ENCODE measurements around the gene TCTN2. TPM values are rescaled to one million over a fixed set of nuclear protein-coding genes. Genes with fewer than 3 reads are reported as not detected.

The TCTN2 gene
- total RNA-seq, 1 donor from 2014 or later: 9.2 TPM

DNA sequence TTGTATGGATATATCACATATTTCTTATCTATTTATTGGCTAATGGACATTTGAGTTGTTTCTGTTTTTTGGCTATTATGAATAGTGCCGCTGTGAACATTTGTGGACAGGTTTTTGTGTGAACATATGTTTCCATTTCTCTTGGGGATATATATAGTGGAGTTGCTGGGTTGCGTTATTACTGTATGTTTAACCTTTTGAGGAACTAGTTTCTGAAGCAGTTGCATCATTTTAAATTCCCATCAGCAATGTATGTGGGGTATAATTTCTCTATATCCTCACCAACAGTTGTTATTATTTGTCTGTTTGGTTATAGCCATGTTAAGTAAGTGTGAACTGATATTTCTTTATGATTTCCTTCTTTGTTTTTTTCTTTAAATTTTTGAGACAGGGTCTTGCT lies 10.7 kb downstream of the TCTN2 start:
- H4K20me1 ChIP-seq (ENCODE audit: insufficient read depth, low read length): no peaks in the 10 kb centered on the region
- no peak overlapping the region for H2AFZ ChIP-seq (ENCODE audit: low read depth, low read length)
- no peaks in the 10 kb centered on the region for H3K27me3 ChIP-seq (ENCODE audit: insufficient read depth, low read length)
- Mint-ChIP-seq H3K27me3 (ENCODE audit: low read depth, unreplicated experiment) (no peaks in the 10 kb centered on the region), H3K9me3 (ENCODE audit: unreplicated experiment) (no peaks in the 10 kb centered on the region), H3K27ac (ENCODE audit: unreplicated experiment) (no peak overlapping the region), H3K4me3 (ENCODE audit: unreplicated experiment) (no peak overlapping the region), H3K36me3 (ENCODE audit: low read depth, unreplicated experiment) (peaks cover 17% of the 10 kb centered on the region), H3K4me1 (ENCODE audit: low read depth, unreplicated experiment) (no peaks in the 10 kb centered on the region)
- H3K27ac ChIP-seq (ENCODE audit: low read depth, low read length): no peak overlapping the region
- no peak overlapping the region for H3K4me3 ChIP-seq (ENCODE audit: insufficient read depth, low read depth, low read length)
- H3K36me3 ChIP-seq (ENCODE audit: insufficient read depth, low read length): no peaks in the 10 kb centered on the region
- H3K79me2 ChIP-seq (ENCODE audit: insufficient read depth, low read length): no peaks in the 10 kb centered on the region
- no peaks in the 10 kb centered on the region for H3K9me3 ChIP-seq (ENCODE audit: insufficient read depth, low read depth, low read length)
- DNase-seq (ENCODE audit: low read depth): no peak
- no peak for TF ChIP-seq EZH2 (IDR thresholded peaks at IDR 0.05; ENCODE audit: insufficient read depth, low read length)
- TF ChIP-seq, protein P1, sequence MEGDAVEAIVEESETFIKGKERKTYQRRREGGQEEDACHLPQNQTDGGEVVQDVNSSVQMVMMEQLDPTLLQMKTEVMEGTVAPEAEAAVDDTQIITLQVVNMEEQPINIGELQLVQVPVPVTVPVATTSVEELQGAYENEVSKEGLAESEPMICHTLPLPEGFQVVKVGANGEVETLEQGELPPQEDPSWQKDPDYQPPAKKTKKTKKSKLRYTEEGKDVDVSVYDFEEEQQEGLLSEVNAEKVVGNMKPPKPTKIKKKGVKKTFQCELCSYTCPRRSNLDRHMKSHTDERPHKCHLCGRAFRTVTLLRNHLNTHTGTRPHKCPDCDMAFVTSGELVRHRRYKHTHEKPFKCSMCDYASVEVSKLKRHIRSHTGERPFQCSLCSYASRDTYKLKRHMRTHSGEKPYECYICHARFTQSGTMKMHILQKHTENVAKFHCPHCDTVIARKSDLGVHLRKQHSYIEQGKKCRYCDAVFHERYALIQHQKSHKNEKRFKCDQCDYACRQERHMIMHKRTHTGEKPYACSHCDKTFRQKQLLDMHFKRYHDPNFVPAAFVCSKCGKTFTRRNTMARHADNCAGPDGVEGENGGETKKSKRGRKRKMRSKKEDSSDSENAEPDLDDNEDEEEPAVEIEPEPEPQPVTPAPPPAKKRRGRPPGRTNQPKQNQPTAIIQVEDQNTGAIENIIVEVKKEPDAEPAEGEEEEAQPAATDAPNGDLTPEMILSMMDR (IDR thresholded peaks at IDR 0.05; ENCODE audit: insufficient read depth, low read depth, low read length): no peak
- H3K4me2 ChIP-seq (ENCODE audit: low read length): no peak overlapping the region
- FAIRE-seq: no peak
- no peaks in the 10 kb centered on the region for H3K4me1 ChIP-seq (ENCODE audit: insufficient read depth, low read length)
- H3K9ac ChIP-seq (ENCODE audit: low read length): no peak overlapping the region

DNA sequence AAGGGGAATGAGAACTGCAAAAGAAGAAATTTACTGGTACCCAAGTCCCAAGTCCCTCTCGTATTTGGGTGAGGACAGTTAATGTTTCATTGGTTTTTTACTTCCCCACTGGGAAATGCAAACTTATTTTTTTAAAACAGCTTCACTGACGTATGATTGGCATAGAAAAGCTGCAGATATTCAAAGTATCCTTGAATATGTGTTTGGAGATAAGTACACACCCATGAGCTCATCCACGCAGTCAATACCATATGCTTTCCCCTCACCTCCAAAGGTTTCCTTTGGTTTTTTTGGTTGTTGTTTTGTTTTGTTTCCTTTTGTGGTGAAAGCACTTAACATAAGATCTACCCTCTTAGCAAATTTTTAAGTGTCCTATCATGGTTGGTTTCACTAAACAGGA lies 13.1 kb downstream of the TCTN2 start:
- H3K9me3 ChIP-seq (ENCODE audit: insufficient read depth, low read depth, low read length): no peaks in the 10 kb centered on the region
- Mint-ChIP-seq H3K9me3 (ENCODE audit: unreplicated experiment) (no peaks in the 10 kb centered on the region), H3K27ac (ENCODE audit: unreplicated experiment) (no peak overlapping the region), H3K36me3 (ENCODE audit: low read depth, unreplicated experiment) (peaks cover 15% of the 10 kb centered on the region), H3K27me3 (ENCODE audit: low read depth, unreplicated experiment) (no peaks in the 10 kb centered on the region), H3K4me3 (ENCODE audit: unreplicated experiment) (no peak overlapping the region), H3K4me1 (ENCODE audit: low read depth, unreplicated experiment) (no peaks in the 10 kb centered on the region)
- no peak overlapping the region for H3K4me3 ChIP-seq (ENCODE audit: insufficient read depth, low read depth, low read length)
- no peaks in the 10 kb centered on the region for H3K36me3 ChIP-seq (ENCODE audit: insufficient read depth, low read length)
- no peaks in the 10 kb centered on the region for H3K79me2 ChIP-seq (ENCODE audit: insufficient read depth, low read length)
- H4K20me1 ChIP-seq (ENCODE audit: insufficient read depth, low read length): no peaks in the 10 kb centered on the region
- no peaks in the 10 kb centered on the region for H3K27me3 ChIP-seq (ENCODE audit: insufficient read depth, low read length)
- H3K9ac ChIP-seq (ENCODE audit: low read length): no peak overlapping the region
- H2AFZ ChIP-seq (ENCODE audit: low read depth, low read length): no peak overlapping the region
- no peak overlapping the region for H3K4me2 ChIP-seq (ENCODE audit: low read length)
- FAIRE-seq (no peak), DNase-seq (ENCODE audit: low read depth) (no peak)
- H3K27ac ChIP-seq (ENCODE audit: low read depth, low read length): no peak overlapping the region
- TF ChIP-seq, protein P1 (IDR thresholded peaks at IDR 0.05; ENCODE audit: insufficient read depth, low read depth, low read length): no peak
- TF ChIP-seq EZH2 (IDR thresholded peaks at IDR 0.05; ENCODE audit: insufficient read depth, low read length): no peak
- H3K4me1 ChIP-seq (ENCODE audit: insufficient read depth, low read length): no peaks in the 10 kb centered on the region

DNA sequence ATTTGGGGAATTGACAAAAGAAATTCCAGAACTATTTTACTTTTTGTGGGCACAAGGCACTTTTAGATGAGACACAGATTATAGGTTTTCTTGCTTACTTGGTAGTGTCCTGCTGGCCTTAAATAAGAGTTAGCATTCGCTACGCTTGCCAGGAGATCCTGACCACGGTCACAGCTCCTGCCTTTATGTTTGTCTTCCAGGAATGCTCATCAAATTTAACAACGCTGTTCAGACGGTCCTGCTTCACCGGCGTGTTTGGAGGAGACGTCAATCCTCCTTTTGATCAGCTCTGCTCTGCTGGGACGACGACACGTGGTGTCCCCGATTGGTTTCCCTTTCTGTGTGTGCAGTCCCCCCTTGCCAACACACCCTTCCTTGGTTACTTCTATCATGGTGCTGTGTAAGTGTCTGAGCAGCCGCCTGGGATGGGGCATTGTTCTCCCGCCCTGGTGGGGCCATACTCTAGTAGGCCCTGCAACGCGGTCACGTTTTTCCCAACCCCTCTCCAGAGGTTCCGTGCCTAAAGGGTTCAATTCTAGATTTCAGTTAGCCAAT lies 15.8 kb downstream of the TCTN2 start:
- no peak for FAIRE-seq

More for the DNA sequence above, 15.8 kb downstream of the TCTN2 start:
- Histone ChIP-seq H3K36me3 (ENCODE audit: insufficient read depth, low read length) (no peaks in the 10 kb centered on the region), H4K20me1 (ENCODE audit: insufficient read depth, low read length) (no peaks in the 10 kb centered on the region), H3K9ac (ENCODE audit: low read length) (no peak overlapping the region), H3K4me1 (ENCODE audit: insufficient read depth, low read length) (no peaks in the 10 kb centered on the region), H3K4me2 (ENCODE audit: low read length) (no peak overlapping the region), H3K27ac (ENCODE audit: low read depth, low read length) (no peak overlapping the region), H3K79me2 (ENCODE audit: insufficient read depth, low read length) (no peaks in the 10 kb centered on the region), H3K27me3 (ENCODE audit: insufficient read depth, low read length) (no peaks in the 10 kb centered on the region), H3K4me3 (ENCODE audit: insufficient read depth, low read depth, low read length) (no peak overlapping the region), H3K9me3 (ENCODE audit: insufficient read depth, low read depth, low read length) (no peaks in the 10 kb centered on the region), H2AFZ (ENCODE audit: low read depth, low read length) (no peak overlapping the region)
- Mint-ChIP-seq H3K4me1 (ENCODE audit: low read depth, unreplicated experiment) (no peaks in the 10 kb centered on the region), H3K27ac (ENCODE audit: unreplicated experiment) (no peak overlapping the region), H3K27me3 (ENCODE audit: low read depth, unreplicated experiment) (no peaks in the 10 kb centered on the region), H3K36me3 (ENCODE audit: low read depth, unreplicated experiment) (peaks cover 8% of the 10 kb centered on the region), H3K9me3 (ENCODE audit: unreplicated experiment) (no peaks in the 10 kb centered on the region), H3K4me3 (ENCODE audit: unreplicated experiment) (no peak overlapping the region)
- TF ChIP-seq, protein P1 (IDR thresholded peaks at IDR 0.05; ENCODE audit: insufficient read depth, low read depth, low read length): no peak
- no peak for TF ChIP-seq EZH2 (IDR thresholded peaks at IDR 0.05; ENCODE audit: insufficient read depth, low read length)
- no peak for DNase-seq (ENCODE audit: low read depth)

Measured in astrocyte (in vitro differentiated cells and primary cell).